ENCODE data around the gene MAEA. TPM values are rescaled to one million over a fixed set of nuclear protein-coding genes. Genes with fewer than 3 reads are reported as not detected.
A peak's percentile ranks its signal among the peaks of the same experiment; 100 is the strongest.

The MAEA gene
- polyA plus RNA-seq, 2 donors, result 43.3 to 54.3 TPM

DNA sequence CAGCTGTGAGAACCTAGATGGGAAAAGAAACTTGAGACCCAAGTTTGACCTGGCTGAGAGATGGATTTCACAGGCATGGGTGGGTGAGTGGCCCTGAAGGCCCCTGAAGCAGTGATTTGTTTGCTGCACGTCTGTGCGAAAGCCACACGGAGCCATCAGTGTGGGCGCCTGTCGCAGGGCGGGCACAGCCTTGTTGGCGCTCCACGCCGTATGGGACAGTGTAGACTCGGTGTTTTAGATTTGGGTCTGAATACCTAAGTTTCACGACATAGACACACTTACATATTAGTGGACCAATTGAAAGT lies 35.4 kb downstream of the MAEA start:
- peaks cover 12 to 70% of the 10 kb centered on the region in 2 donors for H3K36me3 ChIP-seq (ENCODE audit: control insufficient read depth in 2 of 2, insufficient read depth in 2 of 2, low read length in 1 of 2)
- WGBS, 2 donors, result 95 to 96% methylated on average over 11 of the region's 11 CpGs
- no peaks in the 10 kb centered on the region for H3K27me3 ChIP-seq (ENCODE audit: control insufficient read depth in 1 of 2, insufficient read depth in 2 of 2, low read length in 2 of 2)
- H3K4me3 ChIP-seq (ENCODE audit: low read depth in 1 of 2, low read length in 2 of 2), result no peak overlapping the region
- no peak overlapping the region for H3K27ac ChIP-seq (ENCODE audit: low read depth in 2 of 2, low read length in 1 of 2)
- H3K4me1 ChIP-seq (ENCODE audit: control insufficient read depth in 2 of 2, insufficient read depth in 2 of 2, low read length in 1 of 2), result peaks cover 0 to 6% of the 10 kb centered on the region in 2 donors
- H3K9me3 ChIP-seq (ENCODE audit: control insufficient read depth in 2 of 2, insufficient read depth in 1 of 2, low read depth in 1 of 2, low read length in 1 of 2), result no peaks in the 10 kb centered on the region

DNA sequence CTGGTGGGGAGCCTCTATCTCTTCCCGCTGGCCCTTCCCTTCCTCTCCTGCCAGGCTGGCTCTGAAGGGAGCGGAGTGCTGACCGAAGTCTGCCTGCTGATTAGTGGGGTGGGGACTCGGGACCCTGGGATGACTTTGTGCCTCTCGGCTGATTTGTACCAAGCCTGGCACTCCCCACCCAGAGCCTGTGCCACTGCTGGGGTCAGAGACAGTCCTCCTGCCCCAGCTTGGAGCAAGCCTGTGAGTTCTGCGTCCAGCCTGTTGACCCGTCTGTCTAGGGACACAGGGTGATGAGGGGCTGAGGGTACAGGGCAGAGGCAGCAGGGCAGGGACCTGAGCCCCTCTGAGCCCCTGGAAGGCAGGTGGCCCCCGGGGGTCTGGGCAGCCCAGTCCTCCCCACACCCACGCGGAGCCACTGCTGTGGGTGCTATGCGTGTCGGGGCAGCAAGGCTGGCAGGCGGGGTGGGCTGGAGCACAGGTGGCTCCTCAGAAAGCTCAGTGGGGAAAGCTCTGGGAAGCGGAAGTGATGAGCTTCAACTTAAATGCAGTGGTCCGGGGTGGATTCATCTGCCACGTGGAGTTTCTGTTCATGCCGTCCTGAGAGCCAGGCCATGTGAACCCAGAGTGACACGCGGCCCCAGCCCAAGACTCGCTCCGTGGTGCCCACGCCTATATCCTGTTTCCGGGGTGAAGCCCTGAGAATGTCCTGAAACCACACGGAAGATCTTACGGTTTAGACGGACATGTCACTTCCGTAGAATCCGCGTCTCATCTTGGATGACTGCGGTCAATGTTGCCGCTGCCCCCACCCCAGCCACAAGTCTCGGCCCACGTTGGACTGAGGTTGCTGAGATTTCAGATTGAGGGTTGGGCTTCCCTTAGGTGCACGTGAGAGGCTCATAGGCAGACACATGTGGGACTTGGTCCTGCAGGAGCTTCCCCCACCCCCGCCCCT lies 36.3 kb downstream of the MAEA start:
- no peak overlapping the region for H3K27ac ChIP-seq (ENCODE audit: low read depth in 2 of 2, low read length in 1 of 2)
- WGBS, 2 donors, result 89 to 90% methylated on average over 35 of the region's 35 CpGs
- H3K4me3 ChIP-seq (ENCODE audit: low read depth in 1 of 2, low read length in 2 of 2), result no peak overlapping the region
- no peaks in the 10 kb centered on the region for H3K9me3 ChIP-seq (ENCODE audit: control insufficient read depth in 2 of 2, insufficient read depth in 1 of 2, low read depth in 1 of 2, low read length in 1 of 2)
- H3K4me1 ChIP-seq (ENCODE audit: control insufficient read depth in 2 of 2, insufficient read depth in 2 of 2, low read length in 1 of 2), result peaks cover under 1 to 6% of the 10 kb centered on the region in 2 donors
- peaks cover 12 to 71% of the 10 kb centered on the region in 2 donors for H3K36me3 ChIP-seq (ENCODE audit: control insufficient read depth in 2 of 2, insufficient read depth in 2 of 2, low read length in 1 of 2)
- no peaks in the 10 kb centered on the region for H3K27me3 ChIP-seq (ENCODE audit: control insufficient read depth in 1 of 2, insufficient read depth in 2 of 2, low read length in 2 of 2)

DNA sequence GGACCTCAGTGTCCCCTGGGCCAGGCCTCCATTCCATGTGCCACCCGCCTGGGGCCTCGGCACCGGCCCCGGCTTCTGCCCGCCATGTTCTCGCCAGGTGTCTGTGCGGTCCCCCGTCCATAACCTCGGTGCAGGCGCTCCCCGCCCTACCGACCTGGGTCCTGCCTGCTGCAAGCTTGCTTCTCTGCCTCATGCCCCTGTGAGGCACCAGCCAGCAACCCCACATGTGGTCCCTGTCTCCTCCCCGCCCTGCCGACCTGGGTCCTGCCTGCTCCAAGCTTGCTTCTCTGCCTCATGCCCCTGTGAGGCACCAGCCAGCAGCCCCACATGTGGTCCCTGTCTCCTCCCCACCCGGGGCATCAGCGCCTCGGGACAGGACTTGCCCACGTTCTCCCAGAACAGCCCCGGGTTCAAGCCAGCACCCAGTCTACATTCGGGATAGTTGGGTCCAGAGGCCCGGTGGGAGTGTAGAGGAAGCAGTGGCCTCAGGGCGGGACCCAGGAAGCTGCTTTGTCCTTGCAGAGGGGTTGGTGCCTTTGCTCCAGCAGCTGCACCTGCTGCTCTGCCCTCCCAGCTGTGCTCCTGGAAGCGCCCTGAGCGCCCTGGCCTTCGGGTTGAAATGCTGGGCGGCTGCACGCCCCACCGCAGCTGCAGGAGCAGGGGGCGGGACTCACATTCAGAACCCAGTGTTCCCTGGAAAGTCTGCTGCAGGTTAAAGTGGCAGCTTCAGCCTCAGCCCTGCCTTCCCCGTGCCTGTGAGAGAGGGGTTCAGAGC lies 37.2 kb downstream of the MAEA start:
- no peak overlapping the region for H3K4me3 ChIP-seq (ENCODE audit: low read depth in 1 of 2, low read length in 2 of 2)
- H3K9me3 ChIP-seq (ENCODE audit: control insufficient read depth in 2 of 2, insufficient read depth in 1 of 2, low read depth in 1 of 2, low read length in 1 of 2), result no peaks in the 10 kb centered on the region
- H3K4me1 ChIP-seq (ENCODE audit: control insufficient read depth in 2 of 2, insufficient read depth in 2 of 2, low read length in 1 of 2), result peaks cover 3 to 11% of the 10 kb centered on the region in 2 donors
- H3K27ac ChIP-seq (ENCODE audit: low read depth in 2 of 2, low read length in 1 of 2), result no peak overlapping the region
- H3K27me3 ChIP-seq (ENCODE audit: control insufficient read depth in 1 of 2, insufficient read depth in 2 of 2, low read length in 2 of 2), result no peaks in the 10 kb centered on the region
- 87 to 94% methylated on average over 27 to 30 of the region's 30 CpGs for WGBS, 2 donors
- peaks cover 12 to 76% of the 10 kb centered on the region in 2 donors for H3K36me3 ChIP-seq (ENCODE audit: control insufficient read depth in 2 of 2, insufficient read depth in 2 of 2, low read length in 1 of 2)

DNA sequence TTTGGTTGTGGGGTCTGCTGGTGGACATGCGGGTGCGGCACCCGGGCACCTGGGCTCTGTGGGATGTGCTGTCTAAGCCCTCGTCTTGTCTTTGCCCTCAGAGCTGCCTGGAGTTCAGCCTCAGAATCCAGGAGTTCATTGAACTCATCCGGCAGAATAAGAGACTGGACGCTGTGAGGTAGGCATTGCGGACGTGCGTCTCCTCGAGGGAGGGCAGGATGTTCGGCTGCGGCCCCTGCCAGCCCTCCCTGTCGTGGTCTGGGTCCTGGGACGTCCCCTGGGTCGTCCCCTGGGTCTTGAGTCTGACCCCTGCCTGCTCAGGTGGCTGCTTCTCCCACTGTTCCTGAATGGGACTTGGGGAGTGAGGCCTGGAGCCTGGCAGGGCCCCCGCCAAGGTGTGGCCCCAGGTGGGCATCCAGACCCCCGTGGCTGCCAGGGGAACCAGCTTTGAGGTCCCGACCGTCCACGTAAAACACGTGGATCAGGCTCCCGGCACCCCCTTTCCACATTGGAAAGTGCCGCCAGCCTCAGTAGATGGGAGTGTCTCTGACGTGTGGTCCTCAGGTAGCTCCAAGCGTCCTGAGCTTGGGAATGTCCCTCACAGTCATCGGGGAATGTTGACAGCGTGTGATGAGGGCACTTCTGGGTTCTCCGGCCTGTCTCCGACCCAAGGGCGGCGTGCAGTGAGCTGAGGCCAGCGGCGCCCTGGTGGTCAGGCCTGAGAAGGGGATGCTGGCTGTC lies 38.0 kb downstream of the MAEA start:
- Histone ChIP-seq H3K4me3 (ENCODE audit: low read depth in 1 of 2, low read length in 2 of 2) (no peak overlapping the region), H3K27me3 (ENCODE audit: control insufficient read depth in 1 of 2, insufficient read depth in 2 of 2, low read length in 2 of 2) (no peaks in the 10 kb centered on the region), H3K27ac (ENCODE audit: low read depth in 2 of 2, low read length in 1 of 2) (no peak overlapping the region), H3K4me1 (ENCODE audit: control insufficient read depth in 2 of 2, insufficient read depth in 2 of 2, low read length in 1 of 2) (peaks cover 3 to 16% of the 10 kb centered on the region in 2 donors), H3K36me3 (ENCODE audit: control insufficient read depth in 2 of 2, insufficient read depth in 2 of 2, low read length in 1 of 2) (peaks cover 12 to 75% of the 10 kb centered on the region in 2 donors), H3K9me3 (ENCODE audit: control insufficient read depth in 2 of 2, insufficient read depth in 1 of 2, low read depth in 1 of 2, low read length in 1 of 2) (no peaks in the 10 kb centered on the region)
- WGBS, 2 donors, result 93 to 96% methylated on average over 33 of the region's 33 CpGs

DNA sequence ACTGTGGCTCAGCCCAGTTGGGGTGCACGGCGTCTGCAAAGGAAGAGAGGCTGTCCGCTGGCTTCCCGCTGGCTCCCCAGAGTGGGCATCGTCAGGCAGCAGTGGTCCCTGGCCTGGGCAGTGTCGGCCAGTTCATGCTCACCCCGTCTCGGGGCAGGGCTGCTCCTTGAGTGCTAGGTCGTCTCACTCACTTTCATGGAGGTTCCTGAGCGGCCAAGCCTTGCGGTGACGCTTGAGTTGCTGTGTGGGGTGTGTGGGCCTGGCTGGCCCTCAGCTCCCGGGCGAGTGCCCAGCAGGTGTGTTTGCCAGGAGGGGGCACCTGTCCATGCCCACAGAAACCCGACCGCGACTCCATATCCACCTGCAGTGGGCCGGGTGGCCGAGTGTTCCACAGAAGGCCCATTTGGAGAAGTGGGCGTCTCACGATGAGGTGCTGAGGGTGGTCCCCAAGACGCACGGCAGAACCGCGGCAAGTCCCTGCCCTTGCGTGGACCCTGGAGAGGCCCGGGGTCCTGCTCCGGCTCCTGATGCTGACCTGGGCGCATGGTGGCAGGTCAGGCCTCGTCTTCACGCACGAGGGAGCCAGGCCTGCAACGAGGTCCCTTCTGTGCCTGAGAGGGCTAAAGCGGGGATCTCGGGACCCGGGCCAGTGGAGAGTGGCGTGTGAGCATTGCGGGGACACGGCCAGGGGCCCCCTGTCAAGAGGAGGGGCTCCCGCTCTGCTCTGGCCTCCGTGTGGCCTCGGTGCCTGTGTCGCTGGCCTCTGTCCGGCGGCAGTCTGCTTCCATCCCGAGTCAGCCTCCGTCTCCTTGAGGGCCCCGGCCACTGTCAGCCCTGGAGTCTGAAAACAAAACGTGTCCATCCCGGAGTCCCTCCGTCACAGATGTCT lies 38.8 kb downstream of the MAEA start:
- peaks cover 9 to 77% of the 10 kb centered on the region in 2 donors for H3K36me3 ChIP-seq (ENCODE audit: control insufficient read depth in 2 of 2, insufficient read depth in 2 of 2, low read length in 1 of 2)

GRCh38 chr4:1329408-1330371 lies 40.0 kb downstream of the MAEA start:
- no peak overlapping the region for H3K4me3 ChIP-seq (ENCODE audit: low read depth in 1 of 2, low read length in 2 of 2)
- H3K9me3 ChIP-seq (ENCODE audit: control insufficient read depth in 2 of 2, insufficient read depth in 1 of 2, low read depth in 1 of 2, low read length in 1 of 2), result no peaks in the 10 kb centered on the region
- no peaks in the 10 kb centered on the region for H3K27me3 ChIP-seq (ENCODE audit: control insufficient read depth in 1 of 2, insufficient read depth in 2 of 2, low read length in 2 of 2)
- 76 to 79% methylated on average over 34 of the region's 34 CpGs for WGBS, 2 donors
- peaks cover 3 to 16% of the 10 kb centered on the region in 2 donors for H3K4me1 ChIP-seq (ENCODE audit: control insufficient read depth in 2 of 2, insufficient read depth in 2 of 2, low read length in 1 of 2)
- H3K36me3 ChIP-seq (ENCODE audit: control insufficient read depth in 2 of 2, insufficient read depth in 2 of 2, low read length in 1 of 2), result peaks cover 13 to 76% of the 10 kb centered on the region in 2 donors
- peak overlapping the region in 1 of 2 donors; percentile 19 for H3K27ac ChIP-seq (ENCODE audit: low read depth in 2 of 2, low read length in 1 of 2)

More for the DNA sequence above, 38.8 kb downstream of the MAEA start:
- no peak overlapping the region for H3K27ac ChIP-seq (ENCODE audit: low read depth in 2 of 2, low read length in 1 of 2)
- H3K27me3 ChIP-seq (ENCODE audit: control insufficient read depth in 1 of 2, insufficient read depth in 2 of 2, low read length in 2 of 2), result no peaks in the 10 kb centered on the region
- H3K4me3 ChIP-seq (ENCODE audit: low read depth in 1 of 2, low read length in 2 of 2), result no peak overlapping the region
- 93 to 94% methylated on average over 51 of the region's 51 CpGs for WGBS, 2 donors
- no peaks in the 10 kb centered on the region for H3K9me3 ChIP-seq (ENCODE audit: control insufficient read depth in 2 of 2, insufficient read depth in 1 of 2, low read depth in 1 of 2, low read length in 1 of 2)
- H3K4me1 ChIP-seq (ENCODE audit: control insufficient read depth in 2 of 2, insufficient read depth in 2 of 2, low read length in 1 of 2), result peaks cover 3 to 16% of the 10 kb centered on the region in 2 donors

- Histone ChIP-seq H3K4me1 (ENCODE audit: control insufficient read depth in 2 of 2, insufficient read depth in 2 of 2, low read length in 1 of 2) (peaks cover 3 to 16% of the 10 kb centered on the region in 2 donors), H3K27ac (ENCODE audit: low read depth in 2 of 2, low read length in 1 of 2) (peak overlapping the region; percentile 14 to 85), H3K27me3 (ENCODE audit: control insufficient read depth in 1 of 2, insufficient read depth in 2 of 2, low read length in 2 of 2) (no peaks in the 10 kb centered on the region), H3K9me3 (ENCODE audit: control insufficient read depth in 2 of 2, insufficient read depth in 1 of 2, low read depth in 1 of 2, low read length in 1 of 2) (no peaks in the 10 kb centered on the region), H3K4me3 (ENCODE audit: low read depth in 1 of 2, low read length in 2 of 2) (no peak overlapping the region), H3K36me3 (ENCODE audit: control insufficient read depth in 2 of 2, insufficient read depth in 2 of 2, low read length in 1 of 2) (peaks cover 13 to 67% of the 10 kb centered on the region in 2 donors)
- WGBS, 2 donors, result 77 to 81% methylated on average over 32 to 34 of the region's 34 CpGs
These were observed 41.3 kb downstream of the MAEA start for GRCh38 chr4:1330761-1331590.

Data from esophagus (tissue), 2 donors.